Retina (tissue), 1 donor: ENCODE measurements around the gene ZMIZ1.

ENCODE experiments used
- DNase-seq: peaks from one replicate; pipeline ENCODE4 v3.0.0-alpha.2; 2016

Gene ZMIZ1

GRCh38 chr10:79127151-79127961, 58.6 kb downstream of the ZMIZ1 start:
- DNase-seq, result no peak

GRCh38 chr10:79128241-79128922, 59.6 kb downstream of the ZMIZ1 start:
- DNase-seq, result no peak

GRCh38 chr10:79128923-79129305, 60.1 kb downstream of the ZMIZ1 start:
- DNase-seq, result no peak

GRCh38 chr10:79129361-79129997, 60.7 kb downstream of the ZMIZ1 start:
- peak; percentile 78 for DNase-seq

- DNase-seq, result no peak
These were observed 61.5 kb downstream of the ZMIZ1 start for GRCh38 chr10:79130255-79130654.

GRCh38 chr10:79130846-79131245, 62.1 kb downstream of the ZMIZ1 start:
- DNase-seq, result no peak

GRCh38 chr10:79131836-79132631, 63.3 kb downstream of the ZMIZ1 start:
- DNase-seq, result no peak

- no peak for DNase-seq
These were observed 64.1 kb downstream of the ZMIZ1 start for GRCh38 chr10:79132681-79133381.

- DNase-seq, result no peak
These were observed 64.7 kb downstream of the ZMIZ1 start for GRCh38 chr10:79133416-79133815.

GRCh38 chr10:79135790-79136189, 67.0 kb downstream of the ZMIZ1 start:
- DNase-seq, result no peak

GRCh38 chr10:79136236-79137005, 67.7 kb downstream of the ZMIZ1 start:
- no peak for DNase-seq

GRCh38 chr10:79137300-79137756, 68.6 kb downstream of the ZMIZ1 start:
- DNase-seq, result no peak

GRCh38 chr10:79137826-79138225, 69.1 kb downstream of the ZMIZ1 start:
- DNase-seq, result no peak

- DNase-seq, result no peak
These were observed 69.8 kb downstream of the ZMIZ1 start for GRCh38 chr10:79138449-79139123.

- peak; percentile 60 for DNase-seq
These were observed 70.5 kb downstream of the ZMIZ1 start for GRCh38 chr10:79139124-79139835.

GRCh38 chr10:79140085-79140793, 71.5 kb downstream of the ZMIZ1 start:
- no peak for DNase-seq

- DNase-seq, result no peak
These were observed 72.1 kb downstream of the ZMIZ1 start for GRCh38 chr10:79140855-79141254.

- no peak for DNase-seq
These were observed 73.3 kb downstream of the ZMIZ1 start for GRCh38 chr10:79142064-79142491.

- no peak for DNase-seq
These were observed 74.0 kb downstream of the ZMIZ1 start for GRCh38 chr10:79142522-79143309.
